Activated effector memory CD4-positive, alpha-beta T cell treated with Interleukin-2 at 50 U/mL for 16 hours (primary cell): Measurements from ENCODE around the gene IL16.

Experiments
- DNase-seq: peaks from one replicate; pipeline ENCODE4 v3.0.0-alpha.2; 2020

The IL16 gene

DNA sequence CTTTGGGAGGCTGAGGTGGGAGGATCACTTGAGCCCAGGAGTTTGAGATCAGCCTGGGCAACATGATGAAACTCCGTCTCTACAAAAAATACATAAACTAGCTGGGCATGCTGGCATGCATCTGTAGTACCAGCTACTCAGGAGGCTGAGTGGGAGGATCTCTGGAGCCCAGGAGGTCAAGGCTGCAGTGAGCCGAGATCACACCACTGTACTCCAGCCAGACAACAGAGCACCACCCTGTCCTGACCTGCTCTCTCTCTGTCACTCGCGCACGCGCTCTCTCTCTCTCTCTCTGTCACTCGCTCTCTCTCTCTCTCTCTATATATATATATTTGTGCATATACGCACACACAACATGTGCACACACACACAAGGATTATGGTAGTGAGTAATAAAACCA is 61.8 kb downstream of the IL16 start:
- no peak for DNase-seq

GRCh38 chr15:81259760-81260298 is 63.1 kb downstream of the IL16 start:
- DNase-seq = no peak

GRCh38 chr15:81261172-81261811 is 64.6 kb downstream of the IL16 start:
- no peak for DNase-seq

DNA sequence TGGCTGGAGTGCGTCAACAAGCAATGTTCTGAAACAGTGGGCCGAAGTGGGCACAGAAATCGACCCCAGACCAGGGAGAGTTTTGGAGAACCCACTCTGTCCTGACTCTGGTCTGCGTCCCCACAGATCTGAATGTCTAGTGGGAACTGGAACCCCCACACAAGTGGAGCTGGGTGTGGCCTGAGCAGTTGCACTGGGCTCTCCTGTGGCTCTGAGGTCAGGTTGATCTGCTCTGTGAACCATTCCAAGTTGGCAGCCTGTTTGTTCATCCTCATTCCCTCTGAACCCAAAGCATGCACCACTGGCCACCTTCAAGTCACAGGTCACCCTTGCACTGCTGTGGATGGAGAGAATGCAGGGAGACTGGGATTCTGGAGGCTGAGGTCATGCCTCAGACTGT is 66.8 kb downstream of the IL16 start:
- DNase-seq = no peak

DNA sequence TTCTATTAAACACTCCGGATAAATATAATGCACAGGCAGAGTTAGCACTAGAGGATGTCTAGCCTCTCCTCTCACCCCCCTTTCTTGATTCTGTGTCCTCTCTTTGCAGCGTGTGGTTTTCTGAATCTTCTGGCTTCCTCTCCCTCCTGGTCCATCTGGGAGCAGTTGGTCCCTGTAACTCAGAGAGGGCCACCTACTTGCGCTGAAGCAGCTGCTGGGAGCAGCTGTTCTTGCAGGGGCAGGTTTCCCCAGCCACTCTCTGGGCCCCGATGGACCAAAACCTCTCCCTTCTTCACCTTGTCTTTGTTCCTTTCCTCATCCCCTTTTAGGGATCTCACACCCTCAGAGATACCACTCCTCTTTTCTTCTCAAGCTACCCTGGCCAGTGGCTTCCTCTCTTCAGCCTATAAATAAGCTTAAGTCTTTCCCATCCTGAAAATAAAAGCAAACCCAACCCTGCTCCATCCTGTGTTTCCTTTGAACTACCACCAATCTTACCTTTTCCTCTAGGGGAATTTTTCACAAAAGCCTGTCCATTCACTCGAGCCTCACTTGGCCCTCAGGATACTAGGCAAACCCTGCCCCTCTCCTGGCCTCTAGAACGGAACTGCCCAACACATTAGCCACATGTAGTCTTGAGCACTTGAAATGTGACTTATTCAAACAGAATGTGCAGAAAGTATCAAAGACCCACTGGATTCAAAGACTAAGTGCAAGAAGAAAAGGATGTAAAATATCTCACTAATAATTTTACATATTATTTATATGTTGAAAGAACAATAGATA is 67.6 kb downstream of the IL16 start:
- no peak for DNase-seq

DNA sequence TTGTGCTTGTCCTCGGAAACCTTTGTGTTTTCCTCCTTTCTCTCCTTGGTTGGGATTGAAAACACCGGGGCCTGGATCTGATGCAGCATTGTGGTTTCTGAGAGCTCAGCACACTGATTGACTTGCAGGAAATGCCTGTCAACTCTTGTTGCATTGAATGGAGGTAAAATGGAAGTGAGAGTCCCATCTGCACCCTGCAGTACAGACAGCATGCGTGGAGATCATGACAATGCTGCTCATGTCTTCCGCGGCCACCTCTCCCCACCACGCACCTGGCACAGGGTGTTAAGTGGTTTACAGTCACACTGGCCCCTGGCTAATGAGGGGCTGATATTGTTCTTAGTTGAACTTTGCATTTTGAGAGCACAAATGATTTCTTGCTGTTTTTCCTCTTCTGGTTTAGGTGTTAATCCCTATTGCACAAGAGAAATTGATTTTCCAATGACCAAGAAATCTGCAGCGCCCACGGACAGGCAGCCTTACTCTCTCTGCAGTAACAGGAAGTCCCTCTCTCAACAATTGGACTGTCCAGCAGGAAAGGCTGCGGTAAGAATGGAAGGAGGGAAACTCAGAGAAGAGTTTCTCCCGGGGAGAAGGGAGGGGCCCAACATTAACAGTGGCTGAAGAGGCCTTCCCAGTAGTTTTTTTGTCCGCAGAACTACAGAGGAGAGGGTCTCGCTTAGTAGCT is 68.7 kb downstream of the IL16 start:
- no peak for DNase-seq

DNA sequence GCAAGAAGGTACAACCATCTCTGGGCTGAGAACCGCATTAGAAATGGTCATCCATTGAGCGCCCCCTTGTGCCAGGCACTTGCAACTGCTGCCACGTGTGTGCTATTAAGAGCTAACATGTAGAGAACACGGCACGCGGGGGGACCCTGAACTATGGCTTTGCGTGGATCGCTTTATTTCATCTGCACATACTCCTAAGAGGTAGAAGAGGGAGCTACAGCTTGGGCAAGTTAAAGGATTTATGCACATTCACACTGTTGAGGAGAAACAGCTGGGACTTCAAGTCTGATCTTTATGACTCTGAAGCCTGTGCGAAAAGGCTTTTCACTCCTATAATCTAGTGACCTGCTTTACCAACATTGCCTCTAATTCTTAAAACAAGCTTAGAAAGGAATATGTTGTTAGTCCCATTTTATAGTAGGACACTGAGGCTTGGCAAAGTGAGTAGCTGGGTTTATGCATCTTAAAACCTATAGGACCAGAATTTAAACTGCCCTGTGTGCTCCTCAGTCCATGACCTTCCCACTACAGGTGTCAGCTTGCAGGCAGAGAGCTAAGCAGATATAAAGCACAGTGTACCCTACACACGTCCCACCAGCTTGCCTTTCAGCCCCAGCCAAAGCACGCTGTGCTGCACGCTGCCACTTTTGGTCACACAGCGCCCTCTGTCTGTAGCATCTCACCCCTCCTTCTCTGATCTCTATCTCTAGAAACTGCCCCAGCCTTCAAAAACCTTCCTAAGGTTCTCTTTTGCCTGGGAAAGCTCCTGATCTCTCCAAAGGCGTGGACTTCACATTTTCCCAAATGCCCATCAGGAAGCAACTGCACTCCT is 69.5 kb downstream of the IL16 start:
- DNase-seq = peak; percentile 66

DNA sequence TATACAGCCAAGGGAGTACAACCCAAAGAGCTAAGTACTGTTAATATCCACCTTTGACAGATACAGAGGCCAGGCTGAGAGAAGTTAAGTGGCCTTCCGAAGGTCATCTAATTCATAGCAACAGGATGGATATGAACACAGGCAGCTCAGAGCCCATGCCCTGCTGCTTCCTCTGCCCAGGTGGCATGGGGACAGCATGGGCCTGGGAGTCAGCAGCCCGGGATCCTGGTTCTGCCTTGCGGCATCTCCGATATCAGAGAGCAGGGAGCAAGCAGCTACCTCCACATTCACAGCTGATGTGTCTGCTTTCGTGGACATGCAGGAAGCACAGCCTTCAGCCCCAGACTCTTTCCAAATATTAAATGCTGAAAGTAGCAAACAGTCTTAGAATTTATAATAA is 71.7 kb downstream of the IL16 start:
- no peak for DNase-seq

- no peak for DNase-seq
Observed at GRCh38 chr15:81268881-81269601, 72.4 kb downstream of the IL16 start.

- no peak for DNase-seq
Observed at GRCh38 chr15:81270188-81270587, 73.5 kb downstream of the IL16 start.

DNA sequence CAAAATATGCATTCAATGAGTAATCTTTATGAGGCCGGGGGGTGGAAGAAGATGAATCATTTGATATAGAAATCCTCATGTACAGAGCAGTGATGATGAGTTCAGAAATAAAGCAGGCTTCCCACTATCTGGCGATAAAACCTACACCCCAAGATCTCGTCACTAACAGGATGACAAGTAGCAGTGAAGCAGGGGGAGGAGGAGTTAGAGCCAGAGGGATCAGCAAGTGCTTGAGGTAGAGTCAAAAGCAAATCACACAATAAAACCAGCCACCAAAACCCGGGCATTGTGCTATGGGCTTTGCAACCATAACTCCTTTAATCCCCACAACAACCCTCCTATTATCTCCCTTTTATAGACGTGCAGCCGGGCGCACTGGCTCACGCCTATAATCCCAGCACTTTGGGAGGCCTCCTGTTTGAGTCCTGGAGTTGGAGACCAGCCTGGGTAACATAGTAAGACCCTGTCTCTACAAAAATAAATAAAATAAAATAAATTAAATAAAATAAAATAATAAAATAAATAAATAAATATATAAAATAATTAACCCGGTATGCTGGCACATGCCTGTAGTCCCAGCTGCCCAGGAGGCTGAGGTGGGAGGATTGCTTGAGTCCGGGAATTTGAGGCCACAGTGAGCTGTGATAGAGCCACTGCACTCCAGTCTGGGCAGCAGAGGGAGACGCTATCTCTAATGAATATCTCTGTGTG is 74.3 kb downstream of the IL16 start:
- no peak for DNase-seq

- DNase-seq = no peak
Observed at GRCh38 chr15:81271761-81272644, 75.3 kb downstream of the IL16 start.

GRCh38 chr15:81273200-81273599 is 76.5 kb downstream of the IL16 start:
- DNase-seq = no peak

DNA sequence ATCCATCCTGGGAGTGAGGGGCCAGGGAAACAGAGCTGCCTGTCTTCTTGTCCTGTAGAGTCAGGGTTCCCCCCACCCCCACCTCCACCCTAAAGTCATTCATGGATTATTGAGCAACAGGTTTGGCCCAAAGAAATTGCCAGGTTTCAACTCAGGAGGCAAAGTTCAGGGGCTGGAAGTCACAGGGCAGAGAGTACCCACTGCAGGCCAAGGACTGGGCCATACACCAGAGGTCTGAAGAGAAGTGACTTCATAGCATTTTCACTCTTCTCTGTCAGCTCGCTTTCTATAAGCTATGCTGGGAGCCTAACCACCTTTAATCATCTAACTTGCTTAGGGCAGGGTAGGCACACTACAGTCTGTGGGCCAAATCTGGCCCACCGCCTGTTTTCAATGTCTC is 77.2 kb downstream of the IL16 start:
- no peak for DNase-seq

DNA sequence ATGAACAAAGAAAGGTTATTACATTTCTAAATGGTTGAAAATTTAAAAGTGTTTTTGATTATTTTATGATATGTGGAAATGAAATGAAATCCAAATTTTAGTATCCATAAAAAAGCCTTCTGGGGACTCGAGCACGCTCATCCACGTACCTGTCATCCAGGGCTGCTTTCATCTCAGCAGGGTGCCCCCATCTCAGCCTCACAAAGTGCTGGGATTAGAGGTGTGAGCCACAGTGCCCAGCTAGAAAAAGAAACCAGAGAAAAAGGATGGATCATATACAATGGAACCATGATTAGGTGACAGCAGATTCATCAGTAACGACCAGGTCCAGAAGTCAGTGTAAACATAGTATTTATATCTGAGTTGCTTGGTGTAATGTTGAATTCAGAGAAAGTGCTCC is 77.6 kb downstream of the IL16 start:
- DNase-seq = no peak

DNA sequence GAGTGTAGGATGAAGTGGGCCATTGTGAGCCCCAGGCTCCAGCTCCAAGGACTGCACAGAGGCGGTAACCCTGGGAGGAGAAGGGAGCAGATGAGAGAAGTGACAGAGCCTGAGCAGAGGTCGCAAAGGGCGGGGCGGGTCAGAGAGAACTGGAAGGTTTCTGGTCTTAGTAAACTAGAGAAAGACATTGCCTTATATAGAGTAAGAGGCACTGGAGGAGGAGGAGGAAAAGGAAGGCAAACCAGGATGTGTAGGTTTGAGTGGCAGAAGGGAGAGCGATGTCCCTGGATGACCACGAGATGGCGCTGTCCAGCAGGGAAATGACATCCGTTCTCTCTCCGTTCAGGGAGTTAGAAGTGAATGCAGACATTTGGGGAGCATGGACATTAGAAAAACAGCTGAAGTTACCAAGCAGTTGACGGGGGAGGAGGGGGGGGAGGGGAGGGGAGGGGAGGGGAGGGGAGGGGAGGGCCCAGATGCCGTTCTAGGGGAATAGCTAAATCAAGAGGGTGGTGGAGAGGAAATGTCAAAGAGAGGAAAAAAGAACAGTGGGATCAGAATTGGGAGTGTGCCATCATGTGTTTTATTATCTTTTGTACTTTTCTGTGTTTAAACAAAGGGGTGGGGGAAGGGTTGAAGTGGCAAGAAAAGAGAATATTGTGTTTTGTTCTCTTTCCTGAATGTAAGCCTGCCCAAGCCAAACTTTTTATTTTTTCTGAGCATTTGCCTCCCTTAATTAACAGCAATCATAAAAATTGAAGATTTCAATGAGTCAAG is 78.4 kb downstream of the IL16 start:
- DNase-seq = no peak

- DNase-seq = no peak
Observed at GRCh38 chr15:81275711-81276392, 79.2 kb downstream of the IL16 start.

DNA sequence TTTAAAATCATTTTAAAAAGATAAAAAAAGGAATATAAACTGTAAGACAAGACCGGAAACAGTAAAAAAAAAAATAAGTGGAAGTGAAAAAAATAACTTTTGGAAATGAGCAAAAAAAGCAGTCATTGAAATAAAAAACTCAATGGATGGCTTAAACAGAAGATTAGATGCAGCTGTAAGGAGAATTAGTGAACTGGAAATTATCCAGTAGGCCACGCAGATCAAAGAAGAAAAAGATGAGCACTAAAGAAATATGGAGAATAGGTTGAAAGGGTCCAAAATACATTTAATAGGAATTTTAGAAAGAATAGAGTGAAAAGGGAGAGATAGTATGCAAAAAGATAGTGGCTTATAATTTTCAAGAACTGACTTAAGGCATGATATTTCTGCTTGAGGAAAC is 80.3 kb downstream of the IL16 start:
- no peak for DNase-seq

GRCh38 chr15:81277851-81278250 is 81.2 kb downstream of the IL16 start:
- DNase-seq = no peak
